GM21786 (cell line): ENCODE results near the gene HEPHL1.

Experiments
- ATAC-seq: cut with Tn5 transposase; IDR thresholded peaks from one replicate; pipeline ENCODE4 v1.9.1; 2021; ENCODE audit not compliant: unreplicated experiment

The HEPHL1 gene

GRCh38 chr11:94017446-94017845, 3.7 kb upstream of the HEPHL1 start:
- no peak for ATAC-seq

- no peak for ATAC-seq
Observed at GRCh38 chr11:94018721-94019120, 2.4 kb upstream of the HEPHL1 start.

- no peak for ATAC-seq
Observed at GRCh38 chr11:94023856-94024255, 2.7 kb downstream of the HEPHL1 start.

- ATAC-seq: no peak
Observed at GRCh38 chr11:94024547-94024946, 3.4 kb downstream of the HEPHL1 start.

- no peak for ATAC-seq
Observed at GRCh38 chr11:94025690-94026394, 4.7 kb downstream of the HEPHL1 start.

GRCh38 chr11:94027210-94027609, 6.1 kb downstream of the HEPHL1 start:
- no peak for ATAC-seq

GRCh38 chr11:94028436-94028835, 7.3 kb downstream of the HEPHL1 start:
- no peak for ATAC-seq

- ATAC-seq: no peak
Observed at GRCh38 chr11:94030059-94030458, 8.9 kb downstream of the HEPHL1 start.

GRCh38 chr11:94031625-94032024, 10.5 kb downstream of the HEPHL1 start:
- no peak for ATAC-seq

- no peak for ATAC-seq
Observed at GRCh38 chr11:94032066-94032465, 10.9 kb downstream of the HEPHL1 start.

- no peak for ATAC-seq
Observed at GRCh38 chr11:94032725-94033124, 11.6 kb downstream of the HEPHL1 start.

GRCh38 chr11:94034207-94034606, 13.1 kb downstream of the HEPHL1 start:
- no peak for ATAC-seq

GRCh38 chr11:94036096-94036495, 14.9 kb downstream of the HEPHL1 start:
- ATAC-seq: no peak

GRCh38 chr11:94043241-94043640, 22.1 kb downstream of the HEPHL1 start:
- no peak for ATAC-seq

GRCh38 chr11:94046796-94047195, 25.6 kb downstream of the HEPHL1 start:
- ATAC-seq: no peak

- no peak for ATAC-seq
Observed at GRCh38 chr11:94048032-94048709, 27.0 kb downstream of the HEPHL1 start.

GRCh38 chr11:94049351-94049750, 28.2 kb downstream of the HEPHL1 start:
- no peak for ATAC-seq

- ATAC-seq: no peak
Observed at GRCh38 chr11:94058630-94059029, 37.5 kb downstream of the HEPHL1 start.

- ATAC-seq: no peak
Observed at GRCh38 chr11:94059065-94059464, 37.9 kb downstream of the HEPHL1 start.

GRCh38 chr11:94060401-94060800, 39.2 kb downstream of the HEPHL1 start:
- ATAC-seq: no peak

- ATAC-seq: no peak
Observed at GRCh38 chr11:94062360-94062759, 41.2 kb downstream of the HEPHL1 start.

GRCh38 chr11:94066901-94067429, 45.8 kb downstream of the HEPHL1 start:
- ATAC-seq: no peak
